H1 (cell line): ENCODE data around the gene C13orf42. TPM values are rescaled to one million over a fixed set of nuclear protein-coding genes. Genes with fewer than 3 reads are reported as not detected.

Experiments
- CTCF ChIA-PET: fragments of 300-600 bp; sonication (Branson Sonifier 250); formaldehyde crosslinking; loops from one replicate; lab custom pipeline; 2021; ENCODE audit not compliant: partially characterized antibody; lab: Charles Lee
- POLR2A ChIA-PET: fragments of 300-600 bp; sonication (Branson Sonifier 250); formaldehyde crosslinking; loops from one replicate; lab custom pipeline; 2021; ENCODE audit warnings: inconsistent platforms; ENCODE audit not compliant: partially characterized antibody; lab: Charles Lee
- DNase-seq, 2 experiments: peaks; one replicate each; pipeline versions ENCODE4 v3.0.0 to v3.0.0-alpha.2; 2010 to 2022; ENCODE audit warnings: low spot score in 2 of 2, low read depth in 1 of 2, mixed read lengths in 1 of 2
- FAIRE-seq: peaks from 2 replicates; lab custom pipeline; 2011; peaks lifted over from hg19 to GRCh38; lab: Jason Lieb, UNC
- H2AFZ ChIP-seq: 2 replicates; pipeline ENCODE4 v1.8.1; 2012; ENCODE audit warnings: low read length, inconsistent platforms
- H2AK5ac ChIP-seq: 2 replicates; pipeline ENCODE4 v1.6.1; 2013; ENCODE audit warnings: low read depth, low read length
- H2BK120ac ChIP-seq: replicated peaks from 2 replicates; pipeline ENCODE3; 2013; ENCODE audit warnings: low read depth, low read length, inconsistent platforms
- H2BK12ac ChIP-seq: 2 replicates; pipeline ENCODE4 v1.6.1; 2013; ENCODE audit warnings: low read depth, low read length
- H2BK15ac ChIP-seq: 2 replicates; pipeline ENCODE4 v1.6.1; 2013; ENCODE audit warnings: low read length
- H2BK20ac ChIP-seq: 2 replicates; pipeline ENCODE4 v1.6.1; 2013; ENCODE audit warnings: low read length
- H2BK5ac ChIP-seq: 2 replicates; pipeline ENCODE4 v1.6.1; 2013; ENCODE audit warnings: low read depth, low read length
- H3K14ac ChIP-seq: 2 replicates; pipeline ENCODE4 v1.6.1; 2013; ENCODE audit warnings: inconsistent platforms; ENCODE audit not compliant: insufficient read length
- H3K18ac ChIP-seq: 2 replicates; pipeline ENCODE4 v1.6.1; 2013; ENCODE audit warnings: low read length; ENCODE audit errors: extremely low read depth
- H3K23ac ChIP-seq: 2 replicates; pipeline ENCODE4 v1.6.1; 2013; ENCODE audit warnings: inconsistent platforms; ENCODE audit not compliant: insufficient read length
- H3K23me2 ChIP-seq: 2 replicates; pipeline ENCODE4 v1.6.1; 2013; ENCODE audit warnings: low read depth, low read length
- H3K27ac ChIP-seq: 2 replicates; pipeline ENCODE4 v1.6.1; 2011; ENCODE audit warnings: low read depth, low read length, inconsistent platforms
- H3K27me3 ChIP-seq, 4 experiments: replicated peaks in 1 of 4; 1 replicate in 1 of 4; 2 replicates in 3 of 4; pipeline versions ENCODE4 v1.6.1 to v1.8.1; 2011 to 2013; ENCODE audit warnings: low read length in 3 of 4, mild to moderate bottlenecking in 3 of 4, inconsistent platforms in 2 of 4, mixed read lengths in 2 of 4, moderate library complexity in 1 of 4; ENCODE audit not compliant: control insufficient read depth in 3 of 4, insufficient read depth in 3 of 4; ENCODE audit errors: extremely low read depth in 1 of 4
- H3K36me3 ChIP-seq, 4 experiments: 2 replicates each; pipeline versions ENCODE4 v1.6.1 to v1.8.1; 2011 to 2013; ENCODE audit warnings: mild to moderate bottlenecking in 4 of 4, low read length in 3 of 4, moderate library complexity in 2 of 4, control low read depth in 1 of 4, inconsistent platforms in 1 of 4; ENCODE audit not compliant: insufficient read depth in 4 of 4, control insufficient read depth in 2 of 4
- H3K4ac ChIP-seq: replicated peaks from 2 replicates; pipeline ENCODE3; 2013; ENCODE audit warnings: low read length, low read depth, mixed read lengths, inconsistent platforms; ENCODE audit not compliant: insufficient read length
- H3K4me1 ChIP-seq, 4 experiments: replicated peaks in 1 of 4; 1 replicate in 1 of 4; 2 replicates in 3 of 4; pipeline versions ENCODE4 v1.6.1 to v1.8.1; 2011 to 2013; ENCODE audit warnings: low read length in 3 of 4, inconsistent platforms in 2 of 4, mixed read lengths in 1 of 4; ENCODE audit not compliant: insufficient read depth in 4 of 4, control insufficient read depth in 3 of 4
- H3K4me2 ChIP-seq, 2 experiments: 2 replicates each; pipeline versions ENCODE4 v1.6.1 to v1.8.1; 2011 to 2013; ENCODE audit warnings: low read depth in 2 of 2, low read length in 2 of 2, control low read depth in 1 of 2, inconsistent platforms in 1 of 2, mild to moderate bottlenecking in 1 of 2; ENCODE audit not compliant: insufficient read depth in 1 of 2
- H3K4me3 ChIP-seq, 4 experiments: fragments of 200-600, 300-600 bp in 1 of 4; sonication (generic), shearing (Covaris generic), sonication (Bioruptor Twin) in 1 of 4; 2 replicates each; pipeline versions ENCODE4 v1.5.1 to v1.8.1; 2011 to 2016; ENCODE audit warnings: low read length in 4 of 4, low read depth in 3 of 4, control low read depth in 2 of 4, inconsistent platforms in 2 of 4, mild to moderate bottlenecking in 2 of 4, mixed read lengths in 1 of 4, moderate library complexity in 1 of 4; ENCODE audit not compliant: insufficient read depth in 2 of 4; ENCODE audit errors: extremely low read depth in 1 of 4
- H3K56ac ChIP-seq: replicated peaks from 2 replicates; pipeline ENCODE3; 2013; ENCODE audit warnings: low read depth, mild to moderate bottlenecking, mixed read lengths, low read length, inconsistent platforms; ENCODE audit not compliant: insufficient read length
- H3K79me1 ChIP-seq: 2 replicates; pipeline ENCODE4 v1.6.1; 2013; ENCODE audit warnings: low read depth, low read length, control low read depth
- H3K79me2 ChIP-seq, 2 experiments: 2 replicates each; pipeline versions ENCODE4 v1.6.1 to v1.8.1; 2012 to 2013; ENCODE audit warnings: low read length in 2 of 2, mild to moderate bottlenecking in 2 of 2, inconsistent platforms in 1 of 2; ENCODE audit not compliant: insufficient read depth in 2 of 2, control insufficient read depth in 1 of 2
- H3K9ac ChIP-seq, 4 experiments: replicated peaks in 1 of 4; 1 replicate in 1 of 4; 2 replicates in 3 of 4; pipeline versions ENCODE4 v1.6.1 to v1.8.1; 2011 to 2013; ENCODE audit warnings: low read depth in 3 of 4, low read length in 3 of 4, control low read depth in 2 of 4, mild to moderate bottlenecking in 2 of 4, moderate library complexity in 2 of 4, inconsistent platforms in 1 of 4; ENCODE audit errors: extremely low read depth in 1 of 4
- H3K9me3 ChIP-seq, 2 experiments: 2 replicates each; pipeline versions ENCODE4 v1.6.1 to v1.8.1; 2012 to 2013; ENCODE audit warnings: mild to moderate bottlenecking in 2 of 2, moderate library complexity in 2 of 2, control low read depth in 1 of 2, inconsistent platforms in 1 of 2, low read depth in 1 of 2, low read length in 1 of 2, mixed read lengths in 1 of 2; ENCODE audit not compliant: insufficient read depth in 2 of 2
- H4K20me1 ChIP-seq, 2 experiments: replicated peaks in 1 of 2; 2 replicates each; pipeline versions ENCODE3 to v1.8.1; 2011 to 2013; ENCODE audit warnings: inconsistent platforms in 2 of 2, low read length in 2 of 2, mild to moderate bottlenecking in 1 of 2; ENCODE audit not compliant: insufficient read depth in 2 of 2, control insufficient read depth in 1 of 2
- H4K5ac ChIP-seq: 2 replicates; pipeline ENCODE4 v1.6.1; 2013; ENCODE audit warnings: low read length, low read depth, mixed read lengths, inconsistent platforms; ENCODE audit not compliant: insufficient read length
- H4K8ac ChIP-seq: 2 replicates; pipeline ENCODE4 v1.8.0; 2013; ENCODE audit warnings: mild to moderate bottlenecking, moderate library complexity, low read length, inconsistent platforms; ENCODE audit not compliant: insufficient read depth; ENCODE audit errors: extremely low read depth
- H4K91ac ChIP-seq: replicated peaks from 2 replicates; pipeline ENCODE3; 2013; ENCODE audit warnings: low read length, mixed read lengths, inconsistent platforms; ENCODE audit not compliant: insufficient read length
- ATF3 ChIP-seq: IDR thresholded peaks from 2 replicates; pipeline ENCODE4 v1.6.1; 2011; ENCODE audit warnings: low read depth, mild to moderate bottlenecking, low read length; ENCODE audit not compliant: insufficient read depth
- BCL11A ChIP-seq, 2 experiments: IDR thresholded peaks; one replicate each; pipeline ENCODE4 v1.6.1; 2011; ENCODE audit warnings: low read depth in 2 of 2, low read length in 2 of 2, mild to moderate bottlenecking in 2 of 2
- HDAC2 ChIP-seq, 2 experiments: fragments of 300-600 bp in 1 of 2; sonication (generic) in 1 of 2; IDR thresholded peaks; 2 replicates each; pipeline ENCODE4 v1.6.1; 2011 to 2012; ENCODE audit warnings: low read depth in 2 of 2, low read length in 2 of 2, mild to moderate bottlenecking in 2 of 2, moderate library complexity in 2 of 2, borderline replicate concordance in 1 of 2, inconsistent platforms in 1 of 2
- JUN ChIP-seq: IDR thresholded peaks from 2 replicates; pipeline ENCODE4 v1.6.1; 2011; ENCODE audit warnings: low read depth, mild to moderate bottlenecking, improper control_type of control experiment, low read length
- RAD21 ChIP-seq, 2 experiments: IDR thresholded peaks in 1 of 2; conservative IDR thresholded peaks in 1 of 2; 2 replicates each; pipeline ENCODE4 v1.6.1; 2011; ENCODE audit warnings: low read depth in 2 of 2, low read length in 2 of 2, improper control_type of control experiment in 1 of 2, inconsistent platforms in 1 of 2, mild to moderate bottlenecking in 1 of 2, moderate library complexity in 1 of 2
- SAP30 ChIP-seq: fragments of 300-600 bp; sonication (generic); IDR thresholded peaks from 2 replicates; pipeline ENCODE4 v1.7.1; 2012; ENCODE audit warnings: low read length, moderate library complexity, mild to moderate bottlenecking, inconsistent platforms; ENCODE audit not compliant: insufficient read depth, insufficient replicate concordance
- WGBS, 2 experiments: shearing (Covaris generic) in 1 of 2; methylation state at CpG; one replicate each; pipeline versions ENCODE4 v1.1.6 to v1.1.7; 2013 to 2015; ENCODE audit warnings: low lambda C conversion rate in 2 of 2, mixed read lengths in 2 of 2, inconsistent platforms in 1 of 2, low coverage in 1 of 2, missing lambda C conversion rate in 1 of 2; ENCODE audit not compliant: insufficient replicate concordance in 2 of 2, insufficient coverage in 1 of 2, insufficient read length in 1 of 2; ENCODE audit errors: extremely low coverage in 1 of 2, missing lambda C conversion rate in 1 of 2; 5-methylcytosine and 5-hydroxymethylcytosine counted together
- polyA plus RNA-seq, 7 experiments: library from polyadenylated mRNA; depleted of rRNA in 3 of 7; stranded (reverse) in 5 of 7; unstranded in 2 of 7; fragments of >200 nt in 5 of 7; fragments of 200-250 nt in 2 of 7; gene quantifications; 1 replicate in 5 of 7; 2 replicates in 1 of 7; 4 replicates in 1 of 7; pipeline versions ENCODE4 v1.2.1 to v1.2.3, GENCODE V29; 2011 to 2013; ENCODE audit warnings: missing spikeins in 2 of 7, mixed read lengths in 2 of 7
- total RNA-seq: library from RNA; stranded (reverse); fragmentation: NEBNext Ultra II Directional; extraction: Animal tissue kit (Norgen Biotek cat#: 25700); gene quantifications from 2 replicates; pipeline ENCODE4 v1.2.1, GENCODE V29; 2021

The C13orf42 gene
- total and polyA plus RNA-seq, 2 of the 8 experiments (the other 6 are each of a cell fraction or from before 2014, with no cell fraction given): 9.9 to 10.1 TPM

GRCh38 chr13:51096131-51096530 lies 14.9 kb downstream of the C13orf42 start:
- 86% methylated on average over 1 of the region's 1 CpG; no CpG with 5 or more reads in 1 of the 2 experiments for WGBS, 2 experiments
- Histone ChIP-seq H2AFZ (no peak overlapping the region), H4K5ac (no peak overlapping the region), H2BK120ac (no peak overlapping the region), H2BK12ac (peak overlapping the region; percentile 93), H2BK5ac (no peak overlapping the region), H3K18ac (no peak overlapping the region), H4K20me1 (no peaks in the 10 kb centered on the region), H3K23me2 (no peaks in the 10 kb centered on the region), H2BK15ac (no peak overlapping the region; the same call in 1 of the 2 replicates), H3K27ac (no peak overlapping the region), H3K79me1 (no peaks in the 10 kb centered on the region), H3K4me1 (peaks cover 0 to 15% (median 4%) of the 10 kb centered on the region in 4 experiments; a peak in 3 of 7 replicates), H3K4ac (no peak overlapping the region), H3K56ac (no peak overlapping the region), H3K9ac (no peak overlapping the region), H3K4me3 (no peak overlapping the region), H2AK5ac (no peak overlapping the region; the same call in 1 of the 2 replicates), H2BK20ac (no peak overlapping the region), H3K14ac (no peak overlapping the region), H3K36me3 (no peaks in the 10 kb centered on the region), H3K9me3 (no peaks in the 10 kb centered on the region), H3K79me2 (no peaks in the 10 kb centered on the region), H4K91ac (no peak overlapping the region), H3K4me2 (no peak overlapping the region), H3K23ac (no peak overlapping the region), H4K8ac (no peak overlapping the region), H3K27me3 (no peaks in the 10 kb centered on the region)
- DNase-seq (peak in 1 of 2 experiments; percentile 22), FAIRE-seq (peak; percentile 60)
- ChIA-PET CTCF (interaction anchor here (1.3 kb wide), 1 partner anchor 11 kb away, joined by 3 read pairs; no protein-coding TSS in a partner anchor), POLR2A (interaction anchor here (1.0 kb wide), 1 partner anchor 25 kb away, joined by 3 read pairs; no protein-coding TSS in a partner anchor)
- no peak for TF ChIP-seq BCL11A (IDR thresholded peaks at IDR 0.05; ENCODE audit: low read depth in 2 of 2, low read length in 2 of 2)
- no peak for TF ChIP-seq HDAC2 (IDR thresholded peaks at IDR 0.05; ENCODE audit: borderline replicate concordance in 1 of 2, low read depth in 2 of 2, low read length in 2 of 2)
- TF ChIP-seq RAD21 (IDR thresholded peaks at IDR 0.05 in 1 of 2, conservative IDR thresholded peaks at IDR 0.05 in 1 of 2; ENCODE audit: low read depth in 2 of 2, low read length in 2 of 2): no peak
- TF ChIP-seq SAP30: no peak
- TF ChIP-seq ATF3: no peak
- no peak for TF ChIP-seq JUN
